D721Med (cell line): ENCODE measurements around the gene TIMP3.

Source experiments
- DNase-seq: peaks from one replicate; pipeline ENCODE4 v3.0.0; 2011; ENCODE audit warnings: low spot score; ENCODE audit not compliant: insufficient read length
- FAIRE-seq: peaks from 2 replicates; lab custom pipeline; 2011; peaks lifted over from hg19 to GRCh38; lab: Jason Lieb, UNC
- TF ChIP-seq, protein P1 (sequence below): IDR thresholded peaks from 2 replicates; pipeline ENCODE4 v1.5.1; 2012; ENCODE audit warnings: mild to moderate bottlenecking, control low read depth; ENCODE audit not compliant: insufficient read depth; ENCODE audit errors: missing control alignments

The TIMP3 gene

DNA sequence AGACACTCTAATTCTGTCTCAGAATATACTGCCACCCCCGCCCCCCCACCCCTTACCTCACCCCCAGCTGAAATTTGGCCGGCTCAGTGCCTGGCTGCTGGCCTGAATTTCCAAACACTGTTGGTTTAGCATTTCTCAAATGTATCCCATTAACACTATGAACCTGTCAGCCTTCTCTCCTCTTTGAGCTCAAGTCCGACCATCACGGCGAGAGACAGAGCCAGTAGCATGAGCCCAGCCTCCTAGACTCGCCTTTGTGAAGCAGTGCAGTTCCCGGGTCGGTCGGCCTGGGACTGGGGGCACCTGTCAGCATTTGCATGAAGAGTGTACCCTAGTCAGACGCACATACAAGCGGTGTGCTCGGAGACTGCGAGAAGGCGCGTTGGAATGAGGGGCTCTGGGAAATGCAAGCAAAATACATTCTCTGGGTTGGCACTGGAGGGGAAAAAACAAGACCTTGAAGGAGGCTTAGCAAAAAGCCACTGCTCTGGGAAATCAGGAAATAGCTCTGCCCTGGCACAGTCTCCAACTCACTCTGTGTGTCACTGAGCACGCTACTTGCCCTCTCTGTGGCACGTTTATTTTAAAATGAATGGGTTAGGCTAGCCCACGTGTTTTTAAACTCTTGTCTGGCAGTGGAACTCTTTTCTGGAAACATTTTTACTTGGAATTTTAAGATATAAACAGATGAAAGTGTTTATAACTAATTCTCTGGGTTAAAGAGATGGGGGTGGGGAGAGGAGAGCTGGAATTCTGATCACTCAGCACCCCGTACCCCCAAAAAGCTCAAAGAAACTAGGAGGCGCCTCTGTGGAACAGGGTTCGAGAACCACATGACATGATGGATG, 108.3 kb downstream of the TIMP3 start:
- FAIRE-seq, result no peak
- no peak for DNase-seq
- TF ChIP-seq, protein P1, sequence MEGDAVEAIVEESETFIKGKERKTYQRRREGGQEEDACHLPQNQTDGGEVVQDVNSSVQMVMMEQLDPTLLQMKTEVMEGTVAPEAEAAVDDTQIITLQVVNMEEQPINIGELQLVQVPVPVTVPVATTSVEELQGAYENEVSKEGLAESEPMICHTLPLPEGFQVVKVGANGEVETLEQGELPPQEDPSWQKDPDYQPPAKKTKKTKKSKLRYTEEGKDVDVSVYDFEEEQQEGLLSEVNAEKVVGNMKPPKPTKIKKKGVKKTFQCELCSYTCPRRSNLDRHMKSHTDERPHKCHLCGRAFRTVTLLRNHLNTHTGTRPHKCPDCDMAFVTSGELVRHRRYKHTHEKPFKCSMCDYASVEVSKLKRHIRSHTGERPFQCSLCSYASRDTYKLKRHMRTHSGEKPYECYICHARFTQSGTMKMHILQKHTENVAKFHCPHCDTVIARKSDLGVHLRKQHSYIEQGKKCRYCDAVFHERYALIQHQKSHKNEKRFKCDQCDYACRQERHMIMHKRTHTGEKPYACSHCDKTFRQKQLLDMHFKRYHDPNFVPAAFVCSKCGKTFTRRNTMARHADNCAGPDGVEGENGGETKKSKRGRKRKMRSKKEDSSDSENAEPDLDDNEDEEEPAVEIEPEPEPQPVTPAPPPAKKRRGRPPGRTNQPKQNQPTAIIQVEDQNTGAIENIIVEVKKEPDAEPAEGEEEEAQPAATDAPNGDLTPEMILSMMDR, result no peak

DNA sequence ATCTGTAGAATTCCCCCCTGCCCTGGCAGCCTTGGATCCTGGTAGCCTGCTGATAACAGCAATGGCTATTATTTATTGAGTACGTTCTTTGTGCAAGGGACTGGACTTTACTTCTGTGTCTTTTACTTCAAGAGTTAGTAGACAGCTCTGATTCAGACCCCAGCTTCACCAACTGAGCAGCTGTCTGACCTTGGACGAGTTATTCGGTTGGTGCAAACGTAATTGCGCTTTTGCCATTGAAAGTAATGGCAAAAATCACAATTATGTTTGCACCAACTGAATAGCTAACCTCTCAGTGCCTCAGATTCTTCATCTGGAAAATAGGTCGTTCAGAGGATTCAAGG, 108.9 kb downstream of the TIMP3 start:
- FAIRE-seq (no peak), DNase-seq (no peak)
- TF ChIP-seq, protein P1, result no peak

GRCh38 chr22:32911503-32911902, 110.0 kb downstream of the TIMP3 start:
- FAIRE-seq, result no peak

More at GRCh38 chr22:32911503-32911902, 110.0 kb downstream of the TIMP3 start:
- TF ChIP-seq, protein P1, result no peak
- no peak for DNase-seq
